Esophagus (tissue), 2 donors: ENCODE data around the gene ABCA7. TPM values are rescaled to one million over a fixed set of nuclear protein-coding genes. Genes with fewer than 3 reads are reported as not detected.

Source experiments
- H3K27ac ChIP-seq, 2 donors: one replicate each; pipeline ENCODE4 v1.5.1; 2013; ENCODE audit warnings: low read depth in 2 of 2, mild to moderate bottlenecking in 2 of 2, inconsistent platforms in 1 of 2, low read length in 1 of 2, moderate library complexity in 1 of 2
- H3K27me3 ChIP-seq, 2 donors: one replicate each; pipeline ENCODE4 v1.6.1; 2013; ENCODE audit warnings: low read length in 2 of 2, control low read depth in 1 of 2, mild to moderate bottlenecking in 1 of 2; ENCODE audit not compliant: insufficient read depth in 2 of 2, control insufficient read depth in 1 of 2
- H3K36me3 ChIP-seq, 2 donors: one replicate each; pipeline ENCODE4 v1.6.1; 2013; ENCODE audit warnings: low read length in 1 of 2; ENCODE audit not compliant: control insufficient read depth in 2 of 2, insufficient read depth in 2 of 2
- H3K4me1 ChIP-seq, 2 donors: one replicate each; pipeline ENCODE4 v1.6.1; 2013; ENCODE audit warnings: low read length in 1 of 2; ENCODE audit not compliant: control insufficient read depth in 2 of 2, insufficient read depth in 2 of 2
- H3K4me3 ChIP-seq, 2 donors: one replicate each; pipeline ENCODE4 v1.5.1; 2013; ENCODE audit warnings: low read length in 2 of 2, mild to moderate bottlenecking in 2 of 2, low read depth in 1 of 2, moderate library complexity in 1 of 2
- H3K9me3 ChIP-seq, 2 donors: one replicate each; pipeline ENCODE4 v1.6.1; 2013; ENCODE audit warnings: mild to moderate bottlenecking in 2 of 2, low read depth in 1 of 2, low read length in 1 of 2, moderate library complexity in 1 of 2; ENCODE audit not compliant: control insufficient read depth in 2 of 2, insufficient read depth in 1 of 2
- WGBS, 2 donors: extraction: QIAGEN DNeasy Blood & Tissue Kit; methylation state at CpG; one replicate each; pipeline ENCODE4 v1.1.7; 2013; 5-methylcytosine and 5-hydroxymethylcytosine counted together
- polyA plus RNA-seq, 2 donors: library from polyadenylated mRNA; stranded (reverse); fragments of 200-250 nt; gene quantifications; one replicate each; pipeline ENCODE4 v1.2.3, GENCODE V29; 2013
- donor health status: healthy with polysubstance abuse.
- donor health status: Bipolar disorder and iron deficiency.

ABCA7 gene
- polyA plus RNA-seq, 2 donors = 11.4 to 26.4 TPM

GRCh38 chr19:1037621-1038064 is 2.3 kb upstream of the ABCA7 start:
- Histone ChIP-seq H3K27me3 (no peaks in the 10 kb centered on the region), H3K9me3 (no peaks in the 10 kb centered on the region), H3K27ac (peak overlapping the region in 1 of 2 donors; percentile 65), H3K4me3 (no peak overlapping the region), H3K36me3 (peaks cover 0 to 27% of the 10 kb centered on the region in 2 donors), H3K4me1 (peaks cover 6 to 16% of the 10 kb centered on the region in 2 donors)
- WGBS, 2 donors = 61 to 74% methylated on average over 22 of the region's 22 CpGs

- Histone ChIP-seq H3K27ac (peak overlapping the region; percentile 40 to 70), H3K4me1 (peaks cover 6 to 20% of the 10 kb centered on the region in 2 donors), H3K27me3 (no peaks in the 10 kb centered on the region), H3K36me3 (peaks cover 0 to 22% of the 10 kb centered on the region in 2 donors), H3K9me3 (no peaks in the 10 kb centered on the region), H3K4me3 (no peak overlapping the region)
- WGBS, 2 donors = 62 to 72% methylated on average over 22 of the region's 22 CpGs
Measured at GRCh38 chr19:1038978-1039645, 795 bp upstream of the ABCA7 start.

GRCh38 chr19:1040476-1041271 is 767 bp downstream of the ABCA7 start:
- Histone ChIP-seq H3K36me3 (peaks cover 0 to 22% of the 10 kb centered on the region in 2 donors), H3K4me3 (peak overlapping the region; percentile 34 to 54), H3K27ac (peak overlapping the region; percentile 74 to 92), H3K27me3 (no peaks in the 10 kb centered on the region), H3K4me1 (peaks cover 6 to 20% of the 10 kb centered on the region in 2 donors), H3K9me3 (no peaks in the 10 kb centered on the region)
- whole genome bisulfite sequencing, 2 donors = 1 to 2% methylated on average over 27 of the region's 27 CpGs

- no peaks in the 10 kb centered on the region for H3K9me3 ChIP-seq
- peak overlapping the region; percentile 74 to 92 for H3K27ac ChIP-seq
- H3K4me1 ChIP-seq = peaks cover 6 to 20% of the 10 kb centered on the region in 2 donors
- WGBS, 2 donors = 28 to 29% methylated on average over 26 of the region's 26 CpGs
- H3K4me3 ChIP-seq = peak overlapping the region in 1 of 2 donors; percentile 54
- no peaks in the 10 kb centered on the region for H3K27me3 ChIP-seq
- peaks cover 0 to 17% of the 10 kb centered on the region in 2 donors for H3K36me3 ChIP-seq
Measured at GRCh38 chr19:1041272-1041834, 1.4 kb downstream of the ABCA7 start.

- H3K4me3 ChIP-seq = no peak overlapping the region
- WGBS, 2 donors = 53 to 58% methylated on average over 42 to 43 of the region's 43 CpGs
- H3K27me3 ChIP-seq = no peaks in the 10 kb centered on the region
- H3K4me1 ChIP-seq = peaks cover 6 to 24% of the 10 kb centered on the region in 2 donors
- no peaks in the 10 kb centered on the region for H3K9me3 ChIP-seq
- H3K27ac ChIP-seq = peak overlapping the region; percentile 74 to 92
- H3K36me3 ChIP-seq = peaks cover 0 to 19% of the 10 kb centered on the region in 2 donors
Measured at GRCh38 chr19:1041835-1042685, 2.2 kb downstream of the ABCA7 start.

GRCh38 chr19:1042689-1043511 is 3.0 kb downstream of the ABCA7 start:
- Histone ChIP-seq H3K27ac (peak overlapping the region in 1 of 2 donors; percentile 86), H3K4me1 (peaks cover 6 to 29% of the 10 kb centered on the region in 2 donors), H3K9me3 (no peaks in the 10 kb centered on the region), H3K27me3 (no peaks in the 10 kb centered on the region), H3K4me3 (no peak overlapping the region), H3K36me3 (peaks cover 0 to 19% of the 10 kb centered on the region in 2 donors)
- WGBS, 2 donors = 53 to 59% methylated on average over 23 of the region's 23 CpGs

GRCh38 chr19:1045247-1045603 is 5.3 kb downstream of the ABCA7 start:
- Histone ChIP-seq H3K27ac (no peak overlapping the region), H3K4me3 (no peak overlapping the region), H3K4me1 (peaks cover 6 to 27% of the 10 kb centered on the region in 2 donors), H3K9me3 (no peaks in the 10 kb centered on the region), H3K27me3 (no peaks in the 10 kb centered on the region), H3K36me3 (peaks cover 0 to 17% of the 10 kb centered on the region in 2 donors)
- 70 to 80% methylated on average over 10 of the region's 10 CpGs for WGBS, 2 donors

- no peak overlapping the region for H3K4me3 ChIP-seq
- peaks cover 0 to 21% of the 10 kb centered on the region in 2 donors for H3K36me3 ChIP-seq
- 89 to 93% methylated on average over 33 of the region's 33 CpGs for WGBS, 2 donors
- no peak overlapping the region for H3K27ac ChIP-seq
- H3K27me3 ChIP-seq = no peaks in the 10 kb centered on the region
- H3K4me1 ChIP-seq = peaks cover 3 to 23% of the 10 kb centered on the region in 2 donors
- no peaks in the 10 kb centered on the region for H3K9me3 ChIP-seq
Measured at GRCh38 chr19:1046117-1046626, 6.3 kb downstream of the ABCA7 start.
